Measurements from ENCODE around the gene STRN4.

DNA sequence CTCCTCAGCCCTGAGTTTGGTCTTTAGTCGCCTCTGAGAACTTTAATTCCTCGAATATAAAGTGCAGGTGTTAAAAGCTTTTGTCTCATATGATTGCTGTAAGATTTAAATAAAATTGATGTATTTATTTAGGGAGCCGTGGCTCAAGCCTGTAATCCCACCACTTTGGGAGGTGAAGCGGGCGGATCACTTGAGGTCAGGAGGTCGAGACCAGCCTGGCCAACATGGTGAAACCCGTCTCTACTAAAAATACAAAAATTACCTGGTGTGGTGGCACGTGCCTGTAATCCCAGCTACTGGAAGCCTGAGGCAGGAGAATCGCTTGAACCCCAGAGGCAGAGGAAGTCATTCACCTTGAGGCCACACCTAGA, 42.7 kb upstream of the STRN4 start:
- TF ChIP-seq PAX5 (IDR thresholded peaks at IDR 0.05; ENCODE audit: insufficient read depth, low read length, severe bottlenecking) (no peak), SPI1 (IDR thresholded peaks at IDR 0.05; ENCODE audit: low read depth, low read length) (no peak), POLR2A (IDR thresholded peaks at IDR 0.05; ENCODE audit: low read depth, low read length) (no peak), POU2F2 (IDR thresholded peaks at IDR 0.05; ENCODE audit: low read depth, low read length) (no peak), TAF1 (IDR thresholded peaks at IDR 0.05; ENCODE audit: low read depth, low read length) (no peak)

Measured in GM12891 (cell line).